ENCODE results near the gene NADSYN1.

The NADSYN1 gene

GRCh38 chr11:71446150-71446549, 6.9 kb upstream of the NADSYN1 start:
- Histone ChIP-seq H3K36me3 (ENCODE audit: control insufficient read depth in 1 of 2, insufficient read depth in 2 of 2, low read length in 2 of 2) (peaks cover 11 to 31% of the 10 kb centered on the region in 2 donors), H3K4me3 (ENCODE audit: low read depth in 1 of 2, low read length in 2 of 2) (no peak overlapping the region), H3K4me1 (ENCODE audit: control insufficient read depth in 1 of 2, insufficient read depth in 2 of 2, low read length in 2 of 2) (peaks cover 0 to 15% of the 10 kb centered on the region in 2 donors), H3K27me3 (ENCODE audit: low read depth, low read length) (no peaks in the 10 kb centered on the region), H3K27ac (ENCODE audit: low read length) (no peak overlapping the region), H3K9me3 (ENCODE audit: control insufficient read depth in 1 of 2, low read length in 2 of 2) (peaks cover 0 to 3% of the 10 kb centered on the region in 2 donors)

GRCh38 chr11:71446942-71447688, 5.9 kb upstream of the NADSYN1 start:
- Histone ChIP-seq H3K27me3 (ENCODE audit: low read depth, low read length) (no peaks in the 10 kb centered on the region), H3K4me3 (ENCODE audit: low read depth in 1 of 2, low read length in 2 of 2) (peak overlapping the region; percentile 51 to 81), H3K27ac (ENCODE audit: low read length) (no peak overlapping the region), H3K4me1 (ENCODE audit: control insufficient read depth in 1 of 2, insufficient read depth in 2 of 2, low read length in 2 of 2) (peaks cover 4 to 19% of the 10 kb centered on the region in 2 donors), H3K36me3 (ENCODE audit: control insufficient read depth in 1 of 2, insufficient read depth in 2 of 2, low read length in 2 of 2) (peaks cover 11 to 22% of the 10 kb centered on the region in 2 donors), H3K9me3 (ENCODE audit: control insufficient read depth in 1 of 2, low read length in 2 of 2) (peaks cover 0 to 3% of the 10 kb centered on the region in 2 donors)

DNA sequence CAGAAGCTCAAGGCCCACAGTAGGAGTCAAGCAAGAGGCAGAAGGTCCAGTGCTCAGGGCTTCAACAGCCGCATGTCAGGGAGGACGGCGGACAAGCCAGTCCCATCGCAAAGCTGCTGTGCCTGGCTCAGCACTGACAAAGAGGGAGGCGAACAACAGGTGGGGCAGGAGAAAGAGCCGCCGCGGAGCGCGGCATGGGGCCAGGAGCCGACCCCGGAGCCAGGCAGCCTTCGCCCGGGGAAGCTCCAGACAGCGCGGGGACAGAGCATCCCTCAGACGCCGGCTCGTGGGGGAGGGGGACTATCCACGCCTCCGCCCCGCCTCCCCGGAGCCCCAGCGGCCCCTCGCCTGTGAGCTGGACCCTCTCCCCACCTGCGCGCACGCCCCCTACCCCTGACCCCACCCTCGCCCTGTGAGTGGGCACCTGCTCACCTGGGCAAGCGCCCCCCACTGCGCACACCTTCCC, 5.2 kb upstream of the NADSYN1 start:
- H3K36me3 ChIP-seq (ENCODE audit: control insufficient read depth in 1 of 2, insufficient read depth in 2 of 2, low read length in 2 of 2): peaks cover 11 to 17% of the 10 kb centered on the region in 2 donors
- peaks cover 0 to 3% of the 10 kb centered on the region in 2 donors for H3K9me3 ChIP-seq (ENCODE audit: control insufficient read depth in 1 of 2, low read length in 2 of 2)
- peaks cover 5 to 21% of the 10 kb centered on the region in 2 donors for H3K4me1 ChIP-seq (ENCODE audit: control insufficient read depth in 1 of 2, insufficient read depth in 2 of 2, low read length in 2 of 2)
- no peak overlapping the region for H3K27ac ChIP-seq (ENCODE audit: low read length)
- no peaks in the 10 kb centered on the region for H3K27me3 ChIP-seq (ENCODE audit: low read depth, low read length)
- peak overlapping the region; percentile 81 to 87 for H3K4me3 ChIP-seq (ENCODE audit: low read depth in 1 of 2, low read length in 2 of 2)

- no peaks in the 10 kb centered on the region for H3K27me3 ChIP-seq (ENCODE audit: low read depth, low read length)
- H3K9me3 ChIP-seq (ENCODE audit: control insufficient read depth in 1 of 2, low read length in 2 of 2): peaks cover 0 to 3% of the 10 kb centered on the region in 2 donors
- peak within 1 kb of the TSS; percentile 81 to 87 for H3K4me3 ChIP-seq (ENCODE audit: low read depth in 1 of 2, low read length in 2 of 2)
- peaks cover 5 to 23% of the 10 kb centered on the region in 2 donors for H3K4me1 ChIP-seq (ENCODE audit: control insufficient read depth in 1 of 2, insufficient read depth in 2 of 2, low read length in 2 of 2)
- H3K27ac ChIP-seq (ENCODE audit: low read length): peak within 1 kb of the TSS; percentile 68
- peaks cover 7 to 12% of the 10 kb centered on the region in 2 donors for H3K36me3 ChIP-seq (ENCODE audit: control insufficient read depth in 1 of 2, insufficient read depth in 2 of 2, low read length in 2 of 2)
Measured at GRCh38 chr11:71448257-71449171, 4.5 kb upstream of the NADSYN1 start, which contains the start of gene DHCR7. TSS of gene DHCR7 (minus strand) at chr11:71448393. CDS start at chr11:71444952, 3,441 bp downstream.

GRCh38 chr11:71449596-71449995, 3.4 kb upstream of the NADSYN1 start:
- Histone ChIP-seq H3K4me3 (ENCODE audit: low read depth in 1 of 2, low read length in 2 of 2) (peak overlapping the region; percentile 81 to 87), H3K27ac (ENCODE audit: low read length) (peak overlapping the region; percentile 68)

DNA sequence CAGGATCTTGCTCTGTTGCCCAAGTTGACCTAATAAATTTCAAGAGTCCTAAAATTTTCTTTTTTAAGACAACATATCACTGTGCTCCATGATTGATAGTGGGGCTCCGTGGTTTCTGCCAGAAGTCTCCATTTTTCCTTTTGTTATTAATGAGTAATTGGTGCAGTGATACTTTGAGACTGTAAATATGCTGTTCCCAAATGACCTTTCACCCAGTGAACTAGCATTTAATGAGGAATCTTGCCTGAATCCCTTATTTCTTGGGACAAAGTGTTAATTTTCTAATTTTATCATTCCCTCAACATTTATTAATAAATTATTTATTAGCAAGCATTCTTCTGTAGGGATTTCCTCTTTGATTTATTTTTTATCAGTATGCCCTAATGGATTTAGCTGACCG, 2.5 kb upstream of the NADSYN1 start:
- Histone ChIP-seq H3K9me3 (ENCODE audit: control insufficient read depth in 1 of 2, low read length in 2 of 2) (peaks cover 0 to 3% of the 10 kb centered on the region in 2 donors), H3K27me3 (ENCODE audit: low read depth, low read length) (no peaks in the 10 kb centered on the region), H3K36me3 (ENCODE audit: control insufficient read depth in 1 of 2, insufficient read depth in 2 of 2, low read length in 2 of 2) (peaks cover 5 to 8% of the 10 kb centered on the region in 2 donors), H3K4me3 (ENCODE audit: low read depth in 1 of 2, low read length in 2 of 2) (no peak overlapping the region), H3K27ac (ENCODE audit: low read length) (no peak overlapping the region), H3K4me1 (ENCODE audit: control insufficient read depth in 1 of 2, insufficient read depth in 2 of 2, low read length in 2 of 2) (peaks cover 5 to 34% of the 10 kb centered on the region in 2 donors)

More at GRCh38 chr11:71449596-71449995, 3.4 kb upstream of the NADSYN1 start:
- H3K36me3 ChIP-seq (ENCODE audit: control insufficient read depth in 1 of 2, insufficient read depth in 2 of 2, low read length in 2 of 2): peaks cover 3% of the 10 kb centered on the region in 2 donors
- H3K27me3 ChIP-seq (ENCODE audit: low read depth, low read length): no peaks in the 10 kb centered on the region
- H3K4me1 ChIP-seq (ENCODE audit: control insufficient read depth in 1 of 2, insufficient read depth in 2 of 2, low read length in 2 of 2): peaks cover 5 to 32% of the 10 kb centered on the region in 2 donors
- H3K9me3 ChIP-seq (ENCODE audit: control insufficient read depth in 1 of 2, low read length in 2 of 2): peaks cover 0 to 3% of the 10 kb centered on the region in 2 donors

DNA sequence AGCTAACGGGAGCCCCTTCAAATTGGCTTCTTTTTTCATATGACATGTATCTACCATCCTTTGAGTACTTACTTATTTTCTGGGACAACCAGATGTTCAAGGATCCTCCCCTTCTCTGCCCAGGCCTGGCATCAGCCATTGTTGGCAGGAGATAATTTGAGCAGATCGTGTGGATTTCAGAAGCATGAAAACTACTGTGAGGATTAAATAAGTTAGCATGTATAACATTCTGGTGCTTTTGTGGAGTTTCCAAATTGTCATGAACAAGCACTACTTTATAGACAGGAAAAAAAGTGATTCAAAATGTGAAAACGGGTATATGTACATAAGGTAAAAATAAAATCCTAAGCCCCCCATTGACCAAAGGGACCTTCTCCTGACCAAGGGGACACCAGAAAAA, 2.1 kb upstream of the NADSYN1 start:
- no peaks in the 10 kb centered on the region for H3K27me3 ChIP-seq (ENCODE audit: low read depth, low read length)
- peaks cover 5 to 34% of the 10 kb centered on the region in 2 donors for H3K4me1 ChIP-seq (ENCODE audit: control insufficient read depth in 1 of 2, insufficient read depth in 2 of 2, low read length in 2 of 2)
- H3K4me3 ChIP-seq (ENCODE audit: low read depth in 1 of 2, low read length in 2 of 2): no peak overlapping the region
- peaks cover 9 to 10% of the 10 kb centered on the region in 2 donors for H3K36me3 ChIP-seq (ENCODE audit: control insufficient read depth in 1 of 2, insufficient read depth in 2 of 2, low read length in 2 of 2)
- H3K27ac ChIP-seq (ENCODE audit: low read length): no peak overlapping the region
- H3K9me3 ChIP-seq (ENCODE audit: control insufficient read depth in 1 of 2, low read length in 2 of 2): peaks cover 0 to under 1% of the 10 kb centered on the region in 2 donors

DNA sequence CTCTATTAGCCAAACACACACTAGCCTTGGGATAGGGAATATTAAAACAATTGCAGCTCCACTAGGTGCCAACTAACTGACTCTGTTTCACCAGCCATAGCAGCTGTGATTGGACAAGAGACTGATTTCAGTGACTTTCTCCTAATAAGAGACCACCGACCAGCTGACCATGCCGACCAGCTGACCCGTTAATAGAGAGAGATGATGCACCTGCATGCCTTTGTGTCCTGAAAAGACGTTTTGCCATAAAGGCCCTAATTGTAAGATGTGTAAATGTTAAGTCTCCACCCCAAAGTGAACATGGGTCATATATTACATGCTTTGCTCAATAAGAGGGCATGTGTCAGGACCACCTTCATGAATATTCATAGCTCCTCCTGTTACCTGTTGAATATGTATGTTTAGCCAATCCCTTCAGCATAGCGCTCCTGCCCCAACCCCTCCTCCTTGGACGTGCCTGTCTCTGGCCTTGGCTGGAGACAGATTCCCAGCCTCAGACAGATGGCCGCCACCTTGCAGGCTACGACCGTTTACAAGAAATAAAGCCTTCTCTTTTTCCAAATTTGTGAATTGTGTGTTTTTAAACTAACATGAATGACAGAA, 1.3 kb upstream of the NADSYN1 start:
- Histone ChIP-seq H3K4me3 (ENCODE audit: low read depth in 1 of 2, low read length in 2 of 2) (peak overlapping the region; percentile 90 to 97), H3K27ac (ENCODE audit: low read length) (peak overlapping the region; percentile 82), H3K36me3 (ENCODE audit: control insufficient read depth in 1 of 2, insufficient read depth in 2 of 2, low read length in 2 of 2) (peaks cover 15 to 17% of the 10 kb centered on the region in 2 donors), H3K27me3 (ENCODE audit: low read depth, low read length) (no peaks in the 10 kb centered on the region), H3K9me3 (ENCODE audit: control insufficient read depth in 1 of 2, low read length in 2 of 2) (no peaks in the 10 kb centered on the region), H3K4me1 (ENCODE audit: control insufficient read depth in 1 of 2, insufficient read depth in 2 of 2, low read length in 2 of 2) (peaks cover 5 to 34% of the 10 kb centered on the region in 2 donors)

DNA sequence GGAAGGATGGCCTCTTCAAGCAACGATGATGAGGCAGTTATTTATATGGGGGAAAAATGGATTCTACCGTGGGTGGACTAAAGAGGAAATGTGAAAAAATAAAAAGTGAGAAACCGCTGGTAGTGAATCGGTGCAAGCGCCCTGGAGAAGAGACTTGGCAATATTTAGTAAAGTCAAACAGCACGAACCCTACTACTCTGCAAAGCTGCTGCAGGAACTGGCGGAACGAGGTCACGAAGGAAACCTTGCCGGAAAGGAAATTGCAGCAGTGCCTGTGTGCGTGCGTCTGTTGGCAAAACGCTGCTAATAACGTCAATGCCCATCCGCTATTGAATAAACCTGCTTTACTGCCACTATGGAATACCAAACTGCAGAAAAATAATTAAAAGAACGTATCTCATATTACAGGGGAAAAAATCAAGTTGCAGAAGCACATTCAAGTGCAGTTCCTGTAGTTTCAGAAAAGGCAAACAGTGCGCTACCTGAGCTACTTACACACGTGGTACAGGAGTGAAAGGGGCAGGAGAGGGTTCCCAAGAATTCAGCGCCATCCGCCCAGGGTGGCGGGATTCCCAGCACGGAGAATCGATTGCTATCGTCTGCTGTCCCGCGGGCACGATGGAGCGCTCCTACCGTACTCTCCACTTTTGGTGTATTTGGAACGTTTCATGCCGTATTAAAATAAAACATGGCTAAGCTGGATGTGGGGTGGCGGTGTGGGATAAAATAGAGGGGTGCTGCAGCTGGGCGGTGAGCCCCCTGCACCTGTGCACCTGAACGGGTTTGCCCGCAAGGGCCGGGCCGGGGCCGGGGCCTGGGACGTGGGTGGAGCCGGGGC, 585 bp upstream of the NADSYN1 start:
- H3K27me3 ChIP-seq (ENCODE audit: low read depth, low read length): no peaks in the 10 kb centered on the region
- H3K4me1 ChIP-seq (ENCODE audit: control insufficient read depth in 1 of 2, insufficient read depth in 2 of 2, low read length in 2 of 2): peaks cover 5 to 32% of the 10 kb centered on the region in 2 donors
- peak overlapping the region; percentile 90 to 97 for H3K4me3 ChIP-seq (ENCODE audit: low read depth in 1 of 2, low read length in 2 of 2)
- peaks cover 22 to 24% of the 10 kb centered on the region in 2 donors for H3K36me3 ChIP-seq (ENCODE audit: control insufficient read depth in 1 of 2, insufficient read depth in 2 of 2, low read length in 2 of 2)
- H3K9me3 ChIP-seq (ENCODE audit: control insufficient read depth in 1 of 2, low read length in 2 of 2): no peaks in the 10 kb centered on the region
- peak overlapping the region; percentile 82 for H3K27ac ChIP-seq (ENCODE audit: low read length)

DNA sequence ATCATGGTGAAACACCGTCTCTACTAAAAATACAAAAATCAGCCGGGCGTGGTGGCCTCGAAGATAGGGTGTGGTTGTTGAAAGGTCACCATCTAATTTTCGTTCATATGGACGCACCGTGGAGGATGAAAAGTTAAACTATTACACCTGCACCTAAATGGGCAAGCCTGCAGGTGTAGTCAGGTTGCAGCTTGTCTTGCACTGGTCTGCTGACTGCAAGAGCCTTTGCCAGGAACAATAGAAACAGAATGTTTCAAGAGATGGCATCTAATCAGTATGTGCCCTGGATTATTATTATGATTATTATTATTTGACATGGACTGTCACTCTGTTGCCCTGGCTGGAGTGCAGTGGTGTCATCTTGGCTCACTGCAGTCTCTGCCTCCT, 908 bp downstream of the NADSYN1 start:
- no peaks in the 10 kb centered on the region for H3K27me3 ChIP-seq (ENCODE audit: low read depth, low read length)
- H3K4me1 ChIP-seq (ENCODE audit: control insufficient read depth in 1 of 2, insufficient read depth in 2 of 2, low read length in 2 of 2): peaks cover 5 to 26% of the 10 kb centered on the region in 2 donors
- H3K9me3 ChIP-seq (ENCODE audit: control insufficient read depth in 1 of 2, low read length in 2 of 2): no peaks in the 10 kb centered on the region
- H3K36me3 ChIP-seq (ENCODE audit: control insufficient read depth in 1 of 2, insufficient read depth in 2 of 2, low read length in 2 of 2): peaks cover 37 to 39% of the 10 kb centered on the region in 2 donors
- peak overlapping the region; percentile 69 for H3K27ac ChIP-seq (ENCODE audit: low read length)
- peak overlapping the region; percentile 92 to 97 for H3K4me3 ChIP-seq (ENCODE audit: low read depth in 1 of 2, low read length in 2 of 2)
